GM23338 (cell line): ENCODE results near the gene YBX1. TPM values are rescaled to one million over a fixed set of nuclear protein-coding genes. Genes with fewer than 3 reads are reported as not detected.

Experiments used
- ATAC-seq: fragments of 200-7000 bp; cut with Tn5 transposase; 3 replicates; pipeline ENCODE4 v1.9.1; 2020
- DNase-seq: peaks from one replicate; pipeline ENCODE4 v3.0.0-alpha.2; 2015; ENCODE audit warnings: low spot score
- H2AFZ ChIP-seq: fragments of 200-600 bp; sonication (generic); 2 replicates; pipeline ENCODE4 v1.8.0; 2016; ENCODE audit warnings: antibody characterized with exemption, mild to moderate bottlenecking, moderate library complexity
- H3F3A ChIP-seq: fragments of 200-600 bp; sonication (generic); replicated peaks from 2 replicates; pipeline ENCODE4 v1.8.0; 2017; ENCODE audit warnings: antibody characterized with exemption, mixed run types, low read depth
- H3K27ac ChIP-seq: fragments of 200-600 bp; sonication (generic); 2 replicates; pipeline ENCODE4 v1.6.1; 2016; ENCODE audit warnings: low read depth
- H3K27me3 ChIP-seq: fragments of 200-600 bp; sonication (generic); 2 replicates; pipeline ENCODE4 v1.8.0; 2016; ENCODE audit warnings: mild to moderate bottlenecking, mixed run types, moderate library complexity; ENCODE audit not compliant: insufficient read depth
- H3K36me3 ChIP-seq: fragments of 200-600 bp; sonication (generic); 2 replicates; pipeline ENCODE4 v1.8.0; 2016; ENCODE audit warnings: mild to moderate bottlenecking; ENCODE audit not compliant: insufficient read depth
- H3K4me1 ChIP-seq: fragments of 200-600 bp; sonication (generic); 2 replicates; pipeline ENCODE4 v1.8.0; 2016; ENCODE audit warnings: mild to moderate bottlenecking, moderate library complexity; ENCODE audit not compliant: insufficient read depth
- H3K4me2 ChIP-seq: fragments of 200-600 bp; sonication (generic); 2 replicates; pipeline ENCODE4 v1.7.1; 2017; ENCODE audit warnings: mixed run types
- H3K4me3 ChIP-seq: fragments of 200-600 bp; sonication (generic); 2 replicates; pipeline ENCODE4 v1.6.1; 2016; ENCODE audit warnings: mixed run types
- H3K79me2 ChIP-seq: fragments of 200-600 bp; sonication (generic); replicated peaks from 2 replicates; pipeline ENCODE4 v1.8.0; 2017; ENCODE audit warnings: mild to moderate bottlenecking; ENCODE audit not compliant: insufficient read depth
- H3K9me2 ChIP-seq: fragments of 200-600 bp; sonication (generic); 2 replicates; pipeline ENCODE4 v1.8.0; 2017; ENCODE audit not compliant: insufficient read depth
- H4K20me1 ChIP-seq: fragments of 200-600 bp; sonication (generic); replicated peaks from 2 replicates; pipeline ENCODE4 v1.8.0; 2017; ENCODE audit warnings: mild to moderate bottlenecking; ENCODE audit not compliant: insufficient read depth
- H3K27ac Mint-ChIP-seq: 2 replicates; pipeline ENCODE4 v1.8.0; 2020; ENCODE audit warnings: inconsistent platforms, mild to moderate bottlenecking, moderate library complexity, mixed read lengths
- H3K27me3 Mint-ChIP-seq: 3 replicates; pipeline ENCODE4 v1.8.0; 2022; ENCODE audit warnings: low read depth, mild to moderate bottlenecking, moderate library complexity, mixed read lengths, inconsistent platforms; ENCODE audit not compliant: insufficient read depth, poor library complexity
- H3K36me3 Mint-ChIP-seq: 3 replicates; pipeline ENCODE4 v1.8.0; 2021; ENCODE audit warnings: low read depth, mild to moderate bottlenecking, inconsistent platforms, moderate library complexity, mixed read lengths
- H3K4me1 Mint-ChIP-seq: 3 replicates; pipeline ENCODE4 v1.8.0; 2020; ENCODE audit warnings: mild to moderate bottlenecking, inconsistent platforms, mixed read lengths
- H3K4me3 Mint-ChIP-seq: 3 replicates; pipeline ENCODE4 v1.8.0; 2021; ENCODE audit warnings: moderate library complexity, mild to moderate bottlenecking, inconsistent platforms, mixed read lengths
- H3K9me3 Mint-ChIP-seq: 3 replicates; pipeline ENCODE4 v1.8.0; 2020; ENCODE audit warnings: moderate library complexity, mild to moderate bottlenecking, inconsistent platforms, mixed read lengths
- CREB1 ChIP-seq: fragments of 250-450 bp; sonication (Bioruptor Pico); IDR thresholded peaks from 2 replicates; pipeline ENCODE4 v1.5.0; 2020; ENCODE audit warnings: low read depth, mild to moderate bottlenecking, moderate library complexity
- EZH2phosphoT487 ChIP-seq: fragments of 200-600 bp; sonication (generic); IDR thresholded peaks from one replicate; pipeline ENCODE4 v1.8.1; 2018; ENCODE audit warnings: antibody characterized with exemption; ENCODE audit not compliant: unreplicated experiment
- JUNB ChIP-seq: IDR thresholded peaks from one replicate; pipeline ENCODE4 v1.6.1; 2016; ENCODE audit warnings: antibody characterized with exemption; ENCODE audit not compliant: unreplicated experiment
- NANOG ChIP-seq: IDR thresholded peaks from 2 replicates; pipeline ENCODE4 v1.6.1; 2016; ENCODE audit warnings: antibody characterized with exemption, borderline replicate concordance
- POLR2AphosphoS5 ChIP-seq: IDR thresholded peaks from 2 replicates; pipeline ENCODE4 v1.6.1; 2016; ENCODE audit warnings: antibody characterized with exemption, low read depth
- STAT1 ChIP-seq: IDR thresholded peaks from one replicate; pipeline ENCODE4 v1.6.1; 2016; ENCODE audit warnings: antibody characterized with exemption; ENCODE audit not compliant: unreplicated experiment
- ZNF331 ChIP-seq: fragments of 250-450 bp; sonication (Bioruptor Pico); IDR thresholded peaks from 2 replicates; pipeline ENCODE4 v1.5.0; 2020; ENCODE audit warnings: low read depth, mild to moderate bottlenecking, moderate library complexity
- polyA plus RNA-seq: library from polyadenylated mRNA; unstranded; fragments of >200 nt; fragmentation: Nextera tagmentation; extraction: Ambion mirVana; gene quantifications from 2 replicates; pipeline ENCODE4 v1.2.1, GENCODE V29; 2016
- total RNA-seq: library from RNA; depleted of rRNA; stranded (reverse); fragments of >200 nt; shearing (Covaris generic); gene quantifications from 2 replicates; pipeline ENCODE4 v1.2.3, GENCODE V29; 2014
- TF ChIP-seq, protein P1 (sequence below): IDR thresholded peaks from 2 replicates; pipeline ENCODE4 v1.6.1; 2016; ENCODE audit warnings: antibody characterized with exemption
- TF ChIP-seq, protein P2 (sequence below): IDR thresholded peaks from one replicate; pipeline ENCODE4 v1.6.1; 2018; ENCODE audit warnings: antibody characterized with exemption; ENCODE audit not compliant: unreplicated experiment
- TF ChIP-seq, protein P3 (sequence below), 2 experiments: fragments of 200-600 bp in 1 of 2; sonication (generic) in 1 of 2; conservative IDR thresholded peaks; 2 replicates each; pipeline versions ENCODE4 v1.5.1 to v1.6.1; 2016 to 2017; ENCODE audit warnings: antibody characterized with exemption in 2 of 2, low read depth in 2 of 2, mild to moderate bottlenecking in 2 of 2, moderate library complexity in 1 of 2

YBX1 gene
- total and polyA plus RNA-seq, 2 experiments from 2014 or later: 1,282 to 1,441 TPM

DNA sequence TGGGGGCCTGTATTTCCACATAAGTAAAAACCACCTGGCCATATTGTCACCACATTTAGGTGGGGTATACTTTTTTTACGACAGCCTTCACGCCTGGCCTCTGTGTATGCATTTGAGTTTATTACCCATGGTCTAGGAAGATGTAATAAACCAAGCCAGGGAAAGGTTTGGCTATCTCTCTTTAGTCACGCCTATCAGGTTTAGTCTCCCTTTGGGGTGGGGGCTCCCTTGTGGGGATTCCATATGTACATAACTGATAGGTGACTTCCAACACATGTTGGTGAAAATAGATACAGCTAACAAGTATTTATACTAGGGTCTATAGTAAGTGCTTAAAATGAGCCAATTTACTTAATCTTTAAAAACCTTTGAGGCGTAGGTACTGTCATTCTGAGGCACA is 4.2 kb downstream of the YBX1 start:
- H3K9me3 Mint-ChIP-seq: peaks cover 3% of the 10 kb centered on the region; the same call in 2 of the 3 replicates
- H3K4me1 Mint-ChIP-seq: peaks cover 64% of the 10 kb centered on the region
- peaks cover 89% of the 10 kb centered on the region for H3K79me2 ChIP-seq
- peaks cover 12% of the 10 kb centered on the region for H3K27me3 Mint-ChIP-seq
- peak overlapping the region; percentile 84 for H3K4me3 ChIP-seq
- no peak overlapping the region for H3K27ac Mint-ChIP-seq
- ATAC-seq: no peak
- H3K4me3 Mint-ChIP-seq: peak overlapping the region; percentile 56
- no peaks in the 10 kb centered on the region for H3K9me2 ChIP-seq
- H4K20me1 ChIP-seq: peaks cover 79% of the 10 kb centered on the region
- peak overlapping the region; percentile 92 for H3K4me2 ChIP-seq
- peaks cover 15% of the 10 kb centered on the region for H3K36me3 ChIP-seq
- H3K4me1 ChIP-seq: peaks cover 52% of the 10 kb centered on the region
- TF ChIP-seq POLR2AphosphoS5 (no peak), NANOG (no peak), EZH2phosphoT487 (no peak)
- TF ChIP-seq, protein P1, sequence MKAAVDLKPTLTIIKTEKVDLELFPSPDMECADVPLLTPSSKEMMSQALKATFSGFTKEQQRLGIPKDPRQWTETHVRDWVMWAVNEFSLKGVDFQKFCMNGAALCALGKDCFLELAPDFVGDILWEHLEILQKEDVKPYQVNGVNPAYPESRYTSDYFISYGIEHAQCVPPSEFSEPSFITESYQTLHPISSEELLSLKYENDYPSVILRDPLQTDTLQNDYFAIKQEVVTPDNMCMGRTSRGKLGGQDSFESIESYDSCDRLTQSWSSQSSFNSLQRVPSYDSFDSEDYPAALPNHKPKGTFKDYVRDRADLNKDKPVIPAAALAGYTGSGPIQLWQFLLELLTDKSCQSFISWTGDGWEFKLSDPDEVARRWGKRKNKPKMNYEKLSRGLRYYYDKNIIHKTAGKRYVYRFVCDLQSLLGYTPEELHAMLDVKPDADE: no peak
- DNase-seq: no peak
- H3K36me3 Mint-ChIP-seq: peaks cover 56% of the 10 kb centered on the region
- H3K27me3 ChIP-seq: no peaks in the 10 kb centered on the region
- H2AFZ ChIP-seq: no peak overlapping the region
- no peak overlapping the region for H3K27ac ChIP-seq
- no peaks in the 10 kb centered on the region for H3F3A ChIP-seq

DNA sequence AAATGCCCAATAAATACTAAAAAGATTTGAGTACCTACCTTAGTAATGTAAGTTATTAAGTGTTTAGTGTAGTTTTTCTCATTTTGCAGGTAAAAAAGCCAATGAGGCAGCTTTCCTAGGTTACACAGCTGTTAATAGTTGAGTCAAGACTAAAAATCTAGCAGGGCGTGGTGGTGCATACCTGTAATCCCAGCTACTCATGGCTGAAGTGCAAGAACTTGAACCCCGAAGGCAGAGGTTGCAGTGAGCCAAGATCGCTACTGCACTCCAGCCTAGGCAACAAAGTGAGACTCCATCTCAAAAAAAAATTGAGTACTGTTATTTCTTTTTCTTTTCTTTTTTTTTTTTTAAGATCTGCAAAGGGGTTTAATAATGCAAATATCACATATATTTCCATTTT is 7.7 kb downstream of the YBX1 start:
- H3K4me1 Mint-ChIP-seq: peaks cover 68% of the 10 kb centered on the region
- no peak for DNase-seq

DNA sequence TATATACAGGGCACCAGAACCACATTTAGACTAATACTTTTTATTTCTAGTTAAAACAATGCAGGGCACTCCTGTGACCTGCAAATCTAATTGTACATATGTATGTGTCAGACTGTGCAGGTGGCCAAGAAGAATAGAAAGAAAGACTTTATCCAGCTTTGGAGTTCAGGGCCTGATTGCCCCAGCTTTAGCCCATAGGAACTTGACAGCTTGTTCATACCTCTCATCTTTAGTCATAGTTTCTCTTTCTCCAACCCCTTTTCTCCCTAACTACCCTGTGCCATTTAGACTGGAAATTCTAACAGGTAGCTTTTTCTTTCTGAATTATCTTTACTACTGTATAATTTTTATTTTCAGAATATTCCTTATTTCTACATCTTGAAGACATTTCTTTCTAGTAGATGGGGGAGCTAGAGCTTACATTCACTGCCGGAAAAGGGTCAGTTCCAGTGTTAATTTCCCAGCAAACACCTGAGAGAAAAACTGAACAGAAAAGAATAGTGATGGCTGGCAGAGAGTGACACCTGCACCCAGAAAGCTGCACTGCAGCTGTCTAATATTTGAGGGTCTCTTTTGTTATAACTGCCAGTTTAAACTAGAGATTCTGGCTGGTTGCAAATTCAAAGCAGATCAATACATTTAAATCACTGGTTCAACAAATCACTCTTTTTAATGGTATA is 8.4 kb downstream of the YBX1 start:
- no peak overlapping the region; the same call in 1 of the 2 replicates for H3K27ac ChIP-seq
- H3K4me3 ChIP-seq: no peak overlapping the region
- H3F3A ChIP-seq: 0 out of 2 replicates have a peak, but pooled peaks cover 3% of the 10 kb centered on the region
- H3K79me2 ChIP-seq: peaks cover 100% of the 10 kb centered on the region
- no peaks in the 10 kb centered on the region for H3K27me3 Mint-ChIP-seq
- peaks cover 61% of the 10 kb centered on the region for H3K4me1 Mint-ChIP-seq
- H2AFZ ChIP-seq: no peak overlapping the region
- no peak for DNase-seq
- H3K9me2 ChIP-seq: no peaks in the 10 kb centered on the region
- peak overlapping the region; percentile 22; the same call in 1 of the 2 replicates for H3K4me2 ChIP-seq
- no peak overlapping the region for H3K27ac Mint-ChIP-seq
- H3K27me3 ChIP-seq: no peaks in the 10 kb centered on the region
- peaks cover 26% of the 10 kb centered on the region for H3K36me3 ChIP-seq
- peaks cover 43% of the 10 kb centered on the region for H3K4me1 ChIP-seq
- ATAC-seq: no peak
- H3K9me3 Mint-ChIP-seq: no peaks in the 10 kb centered on the region
- H4K20me1 ChIP-seq: peaks cover 99% of the 10 kb centered on the region
- TF ChIP-seq, protein P2, sequence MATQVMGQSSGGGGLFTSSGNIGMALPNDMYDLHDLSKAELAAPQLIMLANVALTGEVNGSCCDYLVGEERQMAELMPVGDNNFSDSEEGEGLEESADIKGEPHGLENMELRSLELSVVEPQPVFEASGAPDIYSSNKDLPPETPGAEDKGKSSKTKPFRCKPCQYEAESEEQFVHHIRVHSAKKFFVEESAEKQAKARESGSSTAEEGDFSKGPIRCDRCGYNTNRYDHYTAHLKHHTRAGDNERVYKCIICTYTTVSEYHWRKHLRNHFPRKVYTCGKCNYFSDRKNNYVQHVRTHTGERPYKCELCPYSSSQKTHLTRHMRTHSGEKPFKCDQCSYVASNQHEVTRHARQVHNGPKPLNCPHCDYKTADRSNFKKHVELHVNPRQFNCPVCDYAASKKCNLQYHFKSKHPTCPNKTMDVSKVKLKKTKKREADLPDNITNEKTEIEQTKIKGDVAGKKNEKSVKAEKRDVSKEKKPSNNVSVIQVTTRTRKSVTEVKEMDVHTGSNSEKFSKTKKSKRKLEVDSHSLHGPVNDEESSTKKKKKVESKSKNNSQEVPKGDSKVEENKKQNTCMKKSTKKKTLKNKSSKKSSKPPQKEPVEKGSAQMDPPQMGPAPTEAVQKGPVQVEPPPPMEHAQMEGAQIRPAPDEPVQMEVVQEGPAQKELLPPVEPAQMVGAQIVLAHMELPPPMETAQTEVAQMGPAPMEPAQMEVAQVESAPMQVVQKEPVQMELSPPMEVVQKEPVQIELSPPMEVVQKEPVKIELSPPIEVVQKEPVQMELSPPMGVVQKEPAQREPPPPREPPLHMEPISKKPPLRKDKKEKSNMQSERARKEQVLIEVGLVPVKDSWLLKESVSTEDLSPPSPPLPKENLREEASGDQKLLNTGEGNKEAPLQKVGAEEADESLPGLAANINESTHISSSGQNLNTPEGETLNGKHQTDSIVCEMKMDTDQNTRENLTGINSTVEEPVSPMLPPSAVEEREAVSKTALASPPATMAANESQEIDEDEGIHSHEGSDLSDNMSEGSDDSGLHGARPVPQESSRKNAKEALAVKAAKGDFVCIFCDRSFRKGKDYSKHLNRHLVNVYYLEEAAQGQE: no peak
- TF ChIP-seq, protein P3, sequence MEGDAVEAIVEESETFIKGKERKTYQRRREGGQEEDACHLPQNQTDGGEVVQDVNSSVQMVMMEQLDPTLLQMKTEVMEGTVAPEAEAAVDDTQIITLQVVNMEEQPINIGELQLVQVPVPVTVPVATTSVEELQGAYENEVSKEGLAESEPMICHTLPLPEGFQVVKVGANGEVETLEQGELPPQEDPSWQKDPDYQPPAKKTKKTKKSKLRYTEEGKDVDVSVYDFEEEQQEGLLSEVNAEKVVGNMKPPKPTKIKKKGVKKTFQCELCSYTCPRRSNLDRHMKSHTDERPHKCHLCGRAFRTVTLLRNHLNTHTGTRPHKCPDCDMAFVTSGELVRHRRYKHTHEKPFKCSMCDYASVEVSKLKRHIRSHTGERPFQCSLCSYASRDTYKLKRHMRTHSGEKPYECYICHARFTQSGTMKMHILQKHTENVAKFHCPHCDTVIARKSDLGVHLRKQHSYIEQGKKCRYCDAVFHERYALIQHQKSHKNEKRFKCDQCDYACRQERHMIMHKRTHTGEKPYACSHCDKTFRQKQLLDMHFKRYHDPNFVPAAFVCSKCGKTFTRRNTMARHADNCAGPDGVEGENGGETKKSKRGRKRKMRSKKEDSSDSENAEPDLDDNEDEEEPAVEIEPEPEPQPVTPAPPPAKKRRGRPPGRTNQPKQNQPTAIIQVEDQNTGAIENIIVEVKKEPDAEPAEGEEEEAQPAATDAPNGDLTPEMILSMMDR (conservative IDR thresholded peaks at IDR 0.05; ENCODE audit: low read depth in 2 of 2): 0 out of 4 replicates have a peak, but pooled peaks have one; percentile 3 to 20
- no peak for TF ChIP-seq NANOG
- TF ChIP-seq POLR2AphosphoS5: no peak
- H3K4me3 Mint-ChIP-seq: peak overlapping the region; percentile 24; the same call in 1 of the 3 replicates
- H3K36me3 Mint-ChIP-seq: peaks cover 56% of the 10 kb centered on the region

More for the DNA sequence above, 7.7 kb downstream of the YBX1 start:
- Mint-ChIP-seq H3K4me3 (no peak overlapping the region), H3K27me3 (no peaks in the 10 kb centered on the region), H3K9me3 (no peaks in the 10 kb centered on the region), H3K36me3 (peaks cover 56% of the 10 kb centered on the region), H3K27ac (no peak overlapping the region)
- Histone ChIP-seq H3K4me3 (no peak overlapping the region), H3F3A (0 out of 2 replicates have a peak, but pooled peaks cover 3% of the 10 kb centered on the region), H3K79me2 (peaks cover 100% of the 10 kb centered on the region), H3K9me2 (no peaks in the 10 kb centered on the region), H3K27ac (no peak overlapping the region), H4K20me1 (peaks cover 100% of the 10 kb centered on the region), H3K4me1 (peaks cover 50% of the 10 kb centered on the region), H3K27me3 (no peaks in the 10 kb centered on the region), H3K4me2 (peak overlapping the region; percentile 36; the same call in 1 of the 2 replicates), H3K36me3 (peaks cover 19% of the 10 kb centered on the region), H2AFZ (no peak overlapping the region)
- no peak for TF ChIP-seq EZH2phosphoT487
- TF ChIP-seq CREB1 (CRISPR knock-in tag): no peak
- no peak for TF ChIP-seq ZNF331
- no peak for TF ChIP-seq STAT1
- TF ChIP-seq JUNB: no peak
- no peak for ATAC-seq
